HG03432 (cell line): ENCODE results near the gene ASCC1.
"Not testable (repeated sequence)": the region's sequence is repeated elsewhere in the genome, so short reads cannot be mapped to it uniquely, and the experiment has no call there.

ENCODE experiments used
- ATAC-seq: cut with Tn5 transposase; IDR thresholded peaks from one replicate; pipeline ENCODE4 v1.9.1; 2021; ENCODE audit warnings: mild to moderate bottlenecking, moderate library complexity; ENCODE audit not compliant: unreplicated experiment

Gene ASCC1

GRCh38 chr10:72133517-72133916 lies 82.6 kb downstream of the ASCC1 start:
- peak; percentile 87 for ATAC-seq

DNA sequence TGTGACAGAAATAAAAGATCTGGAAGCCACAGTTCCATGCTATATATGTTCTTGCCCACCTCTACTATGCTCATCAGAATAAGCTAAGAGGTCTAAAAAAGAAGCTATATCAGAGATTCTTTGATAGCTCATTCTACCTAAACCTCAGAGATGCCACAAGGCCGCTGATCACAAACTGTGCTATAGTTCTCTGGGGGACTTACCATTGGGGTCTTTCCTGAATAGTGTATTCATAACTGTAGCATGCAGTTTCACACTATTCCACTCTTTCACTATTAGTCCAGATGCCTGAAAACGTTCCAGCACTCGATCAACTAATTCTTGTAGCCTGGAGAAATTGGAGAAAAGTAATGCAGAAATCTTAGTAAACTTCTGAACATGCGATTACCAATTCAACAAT lies 83.2 kb downstream of the ASCC1 start:
- no peak for ATAC-seq

DNA sequence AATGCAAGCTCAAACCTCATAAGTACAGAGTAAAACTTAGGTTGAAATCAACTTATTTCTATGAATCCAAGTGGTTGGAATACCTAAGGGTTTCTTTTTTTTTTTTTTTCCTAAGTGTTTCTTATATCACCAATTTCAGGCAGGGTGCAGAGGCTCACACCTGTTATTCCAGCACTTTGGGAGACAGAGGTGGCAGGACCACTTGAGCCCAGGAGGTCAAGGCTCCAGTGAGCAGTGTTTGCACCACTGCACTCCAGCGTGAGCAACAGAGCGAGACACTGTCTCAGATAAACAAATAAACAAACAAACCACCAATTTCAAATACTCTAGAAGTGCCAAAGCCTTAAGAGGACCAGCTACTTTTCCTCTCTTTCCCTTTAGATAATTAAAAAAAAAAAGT lies 88.5 kb downstream of the ASCC1 start:
- ATAC-seq, result no peak

DNA sequence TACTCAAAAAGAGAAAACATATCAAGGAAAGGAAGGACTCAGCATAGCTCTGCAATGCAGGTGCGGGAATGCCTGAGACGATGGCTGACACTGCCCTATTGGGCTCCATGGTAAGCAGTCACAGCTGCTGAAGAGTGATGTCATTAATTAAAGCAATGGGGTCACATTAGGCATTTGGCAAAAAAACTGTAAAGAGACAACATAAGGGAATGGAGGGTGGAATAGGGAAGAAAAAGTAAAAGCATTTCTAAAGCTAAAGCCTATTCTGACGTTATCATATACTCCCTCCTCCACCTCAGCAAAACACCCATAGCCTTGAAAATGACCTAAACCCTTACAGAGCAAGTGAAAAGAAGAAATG lies 89.2 kb downstream of the ASCC1 start:
- ATAC-seq, result no peak

DNA sequence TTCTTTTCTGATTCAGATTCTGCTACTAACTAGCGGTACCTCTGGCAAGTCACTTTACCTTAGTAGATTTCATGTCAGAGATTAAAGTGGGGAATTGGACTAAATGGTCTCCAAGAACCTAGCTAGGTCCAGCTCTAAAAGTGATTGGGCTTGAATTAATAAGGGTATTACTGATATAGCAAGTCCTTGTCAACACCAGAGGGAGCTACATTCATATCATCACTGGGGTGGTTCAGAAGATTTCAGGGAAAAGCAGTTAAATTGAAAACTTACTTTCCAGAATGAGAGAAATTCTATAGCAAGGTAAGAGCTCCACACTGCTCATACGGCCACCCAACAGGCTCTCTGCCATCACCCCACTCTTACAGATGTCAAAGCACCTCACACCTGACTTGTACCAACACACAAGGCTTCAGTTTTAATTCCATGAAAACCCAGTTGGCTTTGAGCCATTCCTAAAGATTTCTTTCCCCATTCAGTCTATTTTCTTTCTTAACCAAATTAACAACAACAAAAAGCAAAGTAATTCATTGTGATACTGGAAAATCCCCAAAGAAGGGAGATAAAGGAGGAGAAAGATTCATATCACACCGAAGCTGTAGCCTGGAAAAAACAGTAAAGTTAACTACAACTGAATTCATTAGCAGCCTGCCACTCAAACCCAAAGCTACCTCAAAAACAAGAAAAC lies 89.7 kb downstream of the ASCC1 start:
- ATAC-seq, result no peak

- ATAC-seq, result no peak
Measured at GRCh38 chr10:72124989-72125388, 91.1 kb downstream of the ASCC1 start.

- ATAC-seq, result no peak
Measured at GRCh38 chr10:72124381-72124780, 91.7 kb downstream of the ASCC1 start.

DNA sequence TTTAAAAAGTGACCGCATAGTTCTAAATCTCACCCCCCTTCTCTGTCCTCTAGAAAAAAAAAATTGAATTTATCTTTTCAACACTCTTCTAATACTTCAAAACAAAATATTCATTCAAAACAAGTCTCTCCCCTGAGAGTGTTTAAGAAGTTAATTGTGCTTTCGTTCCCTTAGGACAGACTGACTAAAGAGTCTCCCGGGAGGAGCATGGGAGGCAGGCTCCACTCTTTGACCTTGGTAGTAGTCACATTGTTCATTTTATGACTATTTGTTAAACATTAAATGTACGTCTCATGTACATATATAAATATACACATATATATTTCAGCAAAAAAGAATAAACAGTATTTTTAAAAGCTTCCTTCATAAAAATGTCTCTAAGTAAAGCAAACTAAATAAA lies 92.5 kb downstream of the ASCC1 start:
- no peak for ATAC-seq

GRCh38 chr10:72122221-72122620 lies 93.9 kb downstream of the ASCC1 start:
- ATAC-seq, result no peak

DNA sequence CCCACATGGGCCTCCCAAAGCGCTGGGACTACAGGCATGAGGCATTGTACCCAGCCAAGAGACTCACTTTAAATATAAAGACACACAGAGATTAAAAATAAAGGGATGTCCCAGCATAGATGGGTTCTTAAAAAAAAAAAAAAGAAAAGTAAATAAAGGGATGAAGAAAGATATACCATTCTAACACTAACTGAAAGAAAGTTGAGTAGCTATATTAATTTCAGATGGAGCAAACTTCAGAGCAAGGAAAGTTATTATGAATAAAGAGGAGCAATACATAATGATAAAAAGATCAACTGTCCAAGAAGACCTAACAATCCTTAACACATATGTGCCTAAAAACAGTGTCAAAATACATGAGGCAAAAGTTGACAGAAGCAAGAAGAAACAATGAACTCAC lies 94.7 kb downstream of the ASCC1 start:
- ATAC-seq, result no peak

DNA sequence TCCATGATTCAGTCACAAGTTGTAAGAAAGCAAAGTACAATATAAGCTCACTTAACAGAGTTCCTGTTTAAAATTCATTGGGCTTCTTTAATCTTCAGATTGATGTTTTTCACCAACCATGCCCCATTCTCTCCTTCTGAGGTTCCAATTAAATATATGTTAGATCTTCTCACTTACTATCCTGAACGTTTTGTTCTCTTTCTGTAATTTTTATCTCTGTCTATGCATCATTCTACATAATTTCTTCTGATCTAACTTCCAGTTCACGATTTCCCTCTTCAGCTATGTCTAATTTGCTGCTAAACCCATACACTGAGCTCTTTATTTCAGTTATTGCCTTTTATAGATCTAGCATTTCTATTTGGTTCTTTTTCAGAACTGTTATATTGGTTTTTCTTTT lies 99.7 kb downstream of the ASCC1 start:
- no peak for ATAC-seq

GRCh38 chr10:72114706-72115450 lies 101.2 kb downstream of the ASCC1 start:
- no peak for ATAC-seq

GRCh38 chr10:72110673-72111401 lies 105.2 kb downstream of the ASCC1 start:
- ATAC-seq, result no peak

GRCh38 chr10:72109636-72110157 lies 106.4 kb downstream of the ASCC1 start:
- no peak for ATAC-seq

GRCh38 chr10:72108830-72109635 lies 107.0 kb downstream of the ASCC1 start:
- no peak for ATAC-seq

DNA sequence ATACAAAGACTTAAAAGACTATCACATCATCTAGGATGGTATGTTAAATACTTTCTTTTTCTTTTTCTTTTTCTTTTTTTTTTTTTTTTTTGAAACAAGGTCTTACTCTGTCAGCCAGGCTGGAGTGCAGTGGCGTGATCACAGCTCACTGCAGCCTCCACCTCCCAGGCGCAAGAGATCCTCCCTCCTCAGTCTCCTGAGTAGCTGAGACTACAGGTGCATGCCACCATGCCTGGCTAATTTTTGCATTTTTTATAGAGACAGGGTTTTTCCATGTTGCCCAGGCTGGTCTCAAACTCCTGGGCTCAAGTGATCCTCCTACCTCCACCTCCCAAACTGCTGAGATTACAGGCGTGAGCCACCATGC lies 108.1 kb downstream of the ASCC1 start:
- not testable (repeated sequence) for ATAC-seq

GRCh38 chr10:72107325-72108003 lies 108.6 kb downstream of the ASCC1 start:
- no peak for ATAC-seq

DNA sequence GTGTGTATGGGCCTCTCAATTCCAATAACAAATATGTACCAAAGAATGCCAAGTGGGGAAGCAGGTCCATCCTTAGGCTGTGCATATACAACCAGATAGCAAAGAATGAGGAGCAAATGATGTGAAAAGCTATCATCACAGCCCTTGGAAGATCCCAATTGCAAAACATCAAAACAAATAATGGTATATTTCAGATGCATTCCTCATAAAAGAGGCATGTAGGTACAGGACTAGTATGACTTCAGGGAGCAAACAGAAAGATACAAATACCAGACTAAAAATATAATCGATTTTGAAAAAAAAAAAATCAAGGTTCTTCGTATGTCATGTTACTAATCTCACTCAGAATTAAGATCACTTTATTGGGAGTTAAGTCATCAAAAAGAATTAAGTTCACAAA lies 109.2 kb downstream of the ASCC1 start:
- ATAC-seq, result no peak

DNA sequence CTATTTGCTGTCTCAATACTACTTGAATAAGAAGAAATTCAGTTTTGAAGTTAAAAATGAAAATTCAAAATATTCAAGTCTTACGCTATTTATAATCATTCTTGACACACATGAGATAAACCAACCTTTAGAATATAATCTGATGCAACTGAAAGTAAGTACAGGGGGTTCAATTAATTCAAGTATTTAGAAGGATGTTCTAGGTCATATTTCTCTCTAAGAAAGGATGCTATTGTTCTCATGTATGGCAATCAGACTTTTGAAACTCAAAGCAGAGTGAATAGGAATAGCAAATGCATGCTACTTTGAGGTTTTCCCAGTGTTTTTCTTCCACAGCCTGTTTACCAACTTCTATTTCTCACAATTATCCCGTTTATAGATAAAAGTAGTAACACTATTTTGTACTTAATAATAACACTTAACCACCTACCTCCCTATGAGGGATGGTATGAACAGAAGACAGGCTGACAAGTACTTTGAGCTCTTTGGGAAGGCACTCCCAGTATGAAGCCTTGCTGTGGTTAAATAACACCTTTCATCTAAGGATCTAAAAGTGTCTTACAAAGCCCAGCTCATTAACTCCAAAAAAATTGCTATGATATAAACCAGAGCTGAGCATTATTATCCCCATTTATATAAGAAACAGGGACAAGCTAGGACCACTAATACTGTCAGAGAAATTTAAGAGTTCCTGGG lies 109.8 kb downstream of the ASCC1 start:
- ATAC-seq, result no peak

GRCh38 chr10:72105710-72106109 lies 110.4 kb downstream of the ASCC1 start:
- no peak for ATAC-seq
